ENCODE measurements around the gene KLHL2.
"Not testable (repeated sequence)": the region's sequence is repeated elsewhere in the genome, so short reads cannot be mapped to it uniquely, and the experiment has no call there.

KLHL2 gene

DNA sequence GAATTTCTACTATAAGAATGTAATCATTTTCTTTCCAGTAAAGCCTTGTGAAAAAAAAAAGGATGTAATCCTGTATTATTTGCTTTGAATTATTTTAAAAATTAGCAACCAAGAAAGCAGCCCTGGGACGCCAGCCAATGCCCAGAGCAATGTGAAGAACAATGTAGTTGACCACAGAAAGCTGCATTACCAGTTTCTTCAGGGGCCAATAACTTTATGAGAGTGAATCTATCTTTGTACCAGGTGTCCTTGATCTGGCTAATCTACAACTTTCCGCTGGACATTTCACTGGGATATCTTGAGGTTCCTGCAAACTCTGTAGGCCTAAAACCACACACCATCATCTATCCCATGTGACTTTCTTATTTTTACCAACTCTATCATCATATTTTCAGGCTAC lies 7.6 kb upstream of the KLHL2 start:
- no peak for DNase-seq (ENCODE audit: low read depth in 3 of 3)

DNA sequence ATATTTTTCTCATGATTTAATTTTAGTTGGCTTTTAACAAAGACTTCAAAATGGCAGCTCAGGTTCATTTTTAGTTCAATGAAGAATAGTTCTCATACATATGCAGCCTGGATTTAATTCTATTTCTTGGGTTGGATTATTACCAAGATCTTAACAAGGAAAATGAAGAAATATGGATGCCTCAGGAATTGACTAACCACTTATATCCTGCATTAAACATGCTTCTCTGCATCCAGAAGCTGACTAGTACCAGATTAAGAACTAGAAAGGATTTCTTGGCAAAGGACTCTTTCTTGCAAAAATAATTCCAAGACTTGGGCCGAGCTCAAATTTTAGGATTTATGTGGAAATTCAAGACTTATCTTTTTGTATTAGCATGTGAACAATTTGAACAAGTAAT lies 5.6 kb upstream of the KLHL2 start:
- no peak for DNase-seq (ENCODE audit: low read depth in 3 of 3)

DNA sequence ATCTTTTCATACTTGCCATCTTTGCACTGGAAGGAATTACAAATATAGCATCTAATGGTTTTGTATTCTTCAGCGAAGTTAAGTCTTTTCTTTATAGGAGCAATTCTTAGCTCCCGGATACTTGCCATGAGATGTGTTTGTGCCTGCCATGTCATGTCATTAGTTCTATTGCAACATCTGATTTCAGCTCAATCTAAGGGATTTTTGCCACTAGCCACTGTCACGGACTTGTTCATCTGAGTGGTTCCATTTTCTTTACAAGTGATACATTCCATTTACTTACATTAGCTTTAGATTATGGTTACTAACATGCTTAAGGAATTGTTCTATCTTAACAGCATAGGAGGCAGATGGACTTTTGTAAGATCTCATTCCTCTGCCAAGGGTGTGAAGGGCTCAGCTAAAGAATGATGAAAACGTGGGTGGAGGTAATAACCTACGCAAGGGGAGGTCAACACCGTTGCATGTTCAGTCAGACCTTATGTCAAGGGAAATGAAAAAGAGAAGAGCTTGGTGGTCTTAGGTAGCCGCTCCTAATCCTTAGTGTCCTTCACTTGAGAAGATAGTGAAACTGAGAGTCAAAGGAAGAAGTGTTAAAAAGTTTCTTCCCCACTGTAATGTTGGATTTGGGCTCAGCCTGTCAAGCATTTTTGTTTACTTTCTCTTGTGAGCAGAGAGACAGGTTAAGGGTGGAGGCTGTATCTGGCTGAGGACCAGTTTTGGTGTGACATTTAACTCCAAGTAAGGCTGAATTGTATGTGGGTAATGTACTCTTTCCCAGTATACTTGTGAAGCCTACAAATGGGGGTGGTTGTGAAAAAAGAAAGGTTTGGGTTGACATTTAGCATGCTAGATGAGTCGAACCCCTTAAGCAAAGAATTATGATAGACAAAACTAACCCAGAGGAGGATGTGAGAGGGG lies 3.6 kb upstream of the KLHL2 start:
- DNase-seq (ENCODE audit: low read depth in 3 of 3), result no peak

DNA sequence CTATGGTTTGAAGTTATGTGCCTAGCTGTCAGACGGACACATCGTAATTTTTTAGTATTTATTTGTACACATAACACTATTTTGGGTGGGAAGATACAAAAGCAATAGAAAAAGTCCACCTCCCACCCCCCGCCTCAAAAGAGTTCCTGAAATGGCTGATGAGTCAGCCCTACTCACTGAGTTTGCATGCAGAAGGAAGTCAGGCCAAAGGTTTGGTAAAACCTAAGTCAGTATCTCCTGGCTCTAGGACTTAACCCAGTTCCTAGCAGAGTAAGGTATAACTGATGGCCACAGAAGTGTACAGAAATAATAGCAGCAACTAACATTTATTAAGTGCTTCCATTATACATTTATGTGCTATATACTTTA lies 2.9 kb upstream of the KLHL2 start:
- DNase-seq (ENCODE audit: low read depth in 3 of 3), result no peak

DNA sequence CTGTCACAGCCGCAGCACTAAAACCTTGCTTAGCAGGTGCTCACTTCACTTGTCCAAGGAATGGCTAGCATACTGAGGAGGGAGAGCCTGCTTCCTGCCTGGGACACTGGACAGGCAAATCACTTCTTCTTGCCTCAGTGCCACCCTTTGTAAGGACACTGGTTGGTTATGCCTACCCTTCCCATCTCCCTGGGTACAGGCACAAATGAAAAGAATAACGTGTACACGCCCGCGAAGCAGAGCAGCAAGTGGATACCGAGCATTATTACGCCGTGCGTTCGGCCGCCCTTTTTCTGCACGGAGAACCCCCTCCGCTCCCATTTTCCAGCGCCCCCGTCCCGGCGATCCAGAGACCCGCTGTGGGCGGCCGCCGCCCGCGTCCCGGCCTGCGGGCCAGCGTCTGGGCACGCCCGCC lies 338 bp upstream of the KLHL2 start:
- no peak for DNase-seq (ENCODE audit: low read depth in 3 of 3)

GRCh38 chr4:165208221-165208652 lies 876 bp downstream of the KLHL2 start:
- DNase-seq (ENCODE audit: low read depth in 3 of 3), result no peak

DNA sequence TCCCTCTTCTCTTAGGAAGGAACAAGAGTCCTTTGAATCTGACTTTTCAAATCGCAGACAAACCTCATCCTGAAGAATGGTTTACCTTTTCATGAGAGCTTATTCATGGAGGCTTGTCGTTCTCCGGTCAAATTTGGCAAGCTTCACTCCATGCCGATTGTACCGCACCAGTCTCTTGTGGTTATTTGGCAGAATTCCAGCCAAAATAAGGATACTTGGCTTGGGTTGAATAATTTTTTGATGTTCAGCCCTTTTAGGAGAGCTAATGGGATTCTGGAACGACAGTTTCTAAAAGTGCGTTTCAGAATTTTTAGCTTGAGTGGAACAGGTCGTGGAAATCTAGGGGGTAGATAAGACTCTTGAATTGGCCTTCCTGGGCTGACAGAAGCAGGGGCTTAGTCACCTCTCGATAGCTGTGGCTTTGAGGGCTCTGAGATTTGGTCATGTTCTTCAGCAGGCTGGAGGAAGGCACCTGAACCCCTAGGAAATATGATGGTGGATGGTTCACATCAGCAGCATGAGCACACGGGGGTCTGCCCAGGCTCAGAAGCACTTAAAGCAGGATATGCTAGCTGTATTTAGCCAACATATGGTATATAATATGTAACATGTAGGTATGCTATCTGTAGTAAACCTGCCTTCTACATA lies 1.5 kb downstream of the KLHL2 start:
- no peak for DNase-seq (ENCODE audit: low read depth in 3 of 3)

GRCh38 chr4:165209796-165210195 lies 2.4 kb downstream of the KLHL2 start:
- no peak for DNase-seq (ENCODE audit: low read depth in 3 of 3)

GRCh38 chr4:165210566-165210965 lies 3.2 kb downstream of the KLHL2 start:
- DNase-seq (ENCODE audit: low read depth in 3 of 3), result no peak

DNA sequence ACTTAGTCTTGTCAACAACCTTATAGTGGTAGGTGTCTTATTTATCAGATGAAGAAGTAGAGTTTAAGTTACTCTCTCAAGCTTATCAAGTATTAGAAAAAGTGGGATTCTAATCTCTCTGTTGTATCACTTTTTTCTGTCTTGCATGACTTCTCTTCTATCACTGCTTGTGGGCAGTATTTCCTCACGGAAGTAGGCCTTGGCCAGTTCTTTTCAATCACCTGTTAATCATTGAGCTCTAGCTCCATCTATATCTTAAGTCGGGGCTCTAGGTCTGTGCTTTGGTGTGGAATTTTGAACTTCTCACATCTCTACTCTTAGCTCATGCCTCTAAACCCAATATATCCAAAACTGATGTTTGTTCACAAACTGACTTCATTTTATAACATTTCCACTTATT lies 5.3 kb downstream of the KLHL2 start:
- not testable (repeated sequence) for DNase-seq (ENCODE audit: low read depth in 3 of 3)

- DNase-seq (ENCODE audit: low read depth in 3 of 3), result not testable (repeated sequence)
These were observed 6.0 kb downstream of the KLHL2 start for GRCh38 chr4:165213404-165213803.

DNA sequence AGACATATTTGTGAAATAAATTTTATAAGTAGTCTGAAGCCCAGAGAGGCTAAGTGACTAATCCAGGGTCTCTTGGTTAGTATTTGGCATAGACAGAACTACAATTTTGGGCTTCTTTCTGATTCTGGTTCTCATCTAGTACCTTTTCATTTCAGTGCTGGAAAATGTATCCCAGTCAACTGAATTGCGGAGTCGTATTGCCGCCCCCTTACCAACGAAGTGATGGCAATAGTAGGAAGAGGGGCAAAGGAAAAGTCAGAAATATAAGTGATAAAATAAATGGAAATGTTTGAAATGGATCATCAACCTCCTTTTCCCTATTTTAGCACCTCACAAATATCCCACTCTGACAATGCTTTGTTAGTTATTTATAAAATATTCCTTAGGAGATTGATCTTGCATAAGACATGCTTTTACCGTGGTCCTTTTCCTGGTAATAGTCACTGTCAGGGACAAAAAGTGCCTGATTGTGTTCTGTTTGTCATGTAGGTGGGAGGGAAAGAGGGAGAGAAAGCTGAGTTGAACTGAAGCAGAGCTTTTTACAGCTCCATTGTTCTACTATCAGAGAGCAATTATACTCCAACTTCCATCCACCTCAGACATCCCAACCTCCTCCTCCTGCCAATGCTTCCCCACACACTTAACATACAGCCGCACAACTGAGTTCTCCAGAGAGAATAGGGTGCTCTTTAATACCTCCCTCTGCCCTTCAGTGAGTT lies 6.8 kb downstream of the KLHL2 start:
- not testable (repeated sequence) for DNase-seq (ENCODE audit: low read depth in 3 of 3)

GRCh38 chr4:165215034-165215751 lies 7.8 kb downstream of the KLHL2 start:
- DNase-seq (ENCODE audit: low read depth in 3 of 3), result not testable (repeated sequence)

- not testable (repeated sequence) for DNase-seq (ENCODE audit: low read depth in 3 of 3)
These were observed 8.6 kb downstream of the KLHL2 start for GRCh38 chr4:165215761-165216487.

- no peak for DNase-seq (ENCODE audit: low read depth in 3 of 3)
These were observed 10.0 kb downstream of the KLHL2 start for GRCh38 chr4:165217325-165217724.

DNA sequence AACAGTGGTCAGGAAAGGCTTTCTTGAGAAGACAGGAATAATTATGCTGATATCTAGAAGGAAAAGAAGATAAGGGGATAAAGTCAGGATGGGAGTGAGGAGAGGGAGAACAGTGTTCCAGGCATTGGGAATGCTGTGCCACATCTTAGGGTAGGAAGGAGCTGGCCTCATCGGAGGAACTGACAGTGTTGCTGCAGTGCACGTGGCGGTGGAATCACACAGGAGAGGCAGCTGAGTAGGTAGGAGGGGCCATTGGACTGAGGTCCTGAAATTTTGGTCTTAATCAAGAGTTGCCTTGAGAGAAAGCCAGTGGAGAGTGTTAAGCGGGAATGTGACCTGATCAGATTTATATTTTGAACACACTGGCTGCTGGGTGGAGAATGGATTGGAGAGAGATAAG lies 13.9 kb downstream of the KLHL2 start:
- DNase-seq (ENCODE audit: low read depth in 3 of 3), result not testable (repeated sequence)

- not testable (repeated sequence) for DNase-seq (ENCODE audit: low read depth in 3 of 3)
These were observed 14.8 kb downstream of the KLHL2 start for GRCh38 chr4:165221993-165222650.

DNA sequence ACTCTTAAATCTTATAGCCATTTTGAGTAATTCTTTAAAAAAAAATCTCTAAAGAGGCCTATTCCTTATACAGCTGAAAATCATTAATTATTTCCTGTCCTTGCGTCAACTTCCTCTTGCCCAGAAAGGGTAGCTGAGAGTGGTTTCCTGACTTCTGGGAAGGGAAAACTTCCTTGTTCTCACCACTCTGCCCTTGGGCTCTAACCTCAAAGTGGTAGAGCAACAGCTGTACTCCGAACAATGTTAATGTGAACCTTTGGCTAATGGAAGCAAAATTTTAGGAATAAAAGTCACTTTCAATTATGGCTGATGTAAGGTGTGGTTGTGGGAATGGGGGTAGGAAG lies 15.3 kb downstream of the KLHL2 start:
- DNase-seq (ENCODE audit: low read depth in 3 of 3), result no peak

DNA sequence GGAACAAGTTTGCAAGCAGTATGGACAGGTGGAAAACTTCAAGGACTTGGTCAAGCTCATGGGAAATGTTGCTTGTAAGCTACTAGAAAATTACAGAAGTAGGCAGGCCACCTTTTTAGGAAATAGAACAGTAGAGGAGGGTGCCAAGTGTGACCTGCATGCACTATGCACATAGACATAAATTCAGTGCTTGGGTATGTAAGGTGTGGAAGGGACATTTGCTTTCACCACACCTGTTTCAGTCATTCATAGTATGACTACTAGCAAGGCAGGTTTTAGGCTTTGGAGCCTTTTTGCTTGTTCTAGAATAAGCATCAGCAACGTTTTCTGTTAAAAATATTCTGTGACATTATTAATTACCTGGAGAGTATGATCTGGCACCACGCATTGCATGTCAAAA lies 20.0 kb downstream of the KLHL2 start:
- DNase-seq (ENCODE audit: low read depth in 3 of 3), result not testable (repeated sequence)

GRCh38 chr4:165229490-165230200 lies 22.3 kb downstream of the KLHL2 start:
- not testable (repeated sequence) for DNase-seq (ENCODE audit: low read depth in 3 of 3)
